ENCODE measurements around the gene REPS2. TPM values are rescaled to one million over a fixed set of nuclear protein-coding genes. Genes with fewer than 3 reads are reported as not detected.

The REPS2 gene
- total RNA-seq, 1 experiment from 2014 or later: 0.04 TPM

GRCh38 chrX:17014216-17014615 lies 67.8 kb downstream of the REPS2 start:
- no peak for DNase-seq (ENCODE audit: low spot score)
- Histone ChIP-seq H3K36me3 (ENCODE audit: insufficient read depth, low read length, poor library complexity, severe bottlenecking) (no peaks in the 10 kb centered on the region), H3K27me3 (replicated peaks; ENCODE audit: insufficient read depth, low read depth, low read length, poor library complexity) (peaks cover 29% of the 10 kb centered on the region), H3K9me3 (ENCODE audit: low read depth, low read length, poor library complexity, severe bottlenecking) (no peaks in the 10 kb centered on the region), H3K27ac (ENCODE audit: low read depth, low read length, poor library complexity, severe bottlenecking) (no peak overlapping the region), H3K4me1 (ENCODE audit: insufficient read depth, low read length, poor library complexity, severe bottlenecking) (no peaks in the 10 kb centered on the region), H3K4me3 (ENCODE audit: low read depth, low read length, poor library complexity, severe bottlenecking) (no peak overlapping the region)
- BruUV-seq (replicated peaks): no TSS peak
- ChIA-PET POLR2A (ENCODE audit: low non-redundant PET) (no interaction called here), CTCF (no interaction called here)
- intact Hi-C loops (cut with micrococcal nuclease; ENCODE audit: unreplicated experiment): no loop called here
- TF ChIP-seq CTCF (conservative IDR thresholded peaks at IDR 0.05; ENCODE audit: low read depth, low read length): no peak
- no peak for TF ChIP-seq EZH2 (IDR thresholded peaks at IDR 0.05; ENCODE audit: borderline replicate concordance, low read depth, low read length, poor library complexity, severe bottlenecking)

- H3K9me3 ChIP-seq (ENCODE audit: low read depth, low read length, poor library complexity, severe bottlenecking): no peaks in the 10 kb centered on the region
- H3K4me3 ChIP-seq (ENCODE audit: low read depth, low read length, poor library complexity, severe bottlenecking): no peak overlapping the region
- POLR2A ChIA-PET (ENCODE audit: low non-redundant PET): interaction anchor here (0.8 kb wide), 1 partner anchor 125 kb away, joined by 6 read pairs; no protein-coding TSS in a partner anchor
- peaks cover 21% of the 10 kb centered on the region for H3K27me3 ChIP-seq (replicated peaks; ENCODE audit: insufficient read depth, low read depth, low read length, poor library complexity)
- CTCF ChIA-PET: no interaction called here
- H3K4me1 ChIP-seq (ENCODE audit: insufficient read depth, low read length, poor library complexity, severe bottlenecking): no peaks in the 10 kb centered on the region
- no peak for DNase-seq (ENCODE audit: low spot score)
- no peak for TF ChIP-seq EZH2 (IDR thresholded peaks at IDR 0.05; ENCODE audit: borderline replicate concordance, low read depth, low read length, poor library complexity, severe bottlenecking)
- TF ChIP-seq CTCF (conservative IDR thresholded peaks at IDR 0.05; ENCODE audit: low read depth, low read length): no peak
- no peaks in the 10 kb centered on the region for H3K36me3 ChIP-seq (ENCODE audit: insufficient read depth, low read length, poor library complexity, severe bottlenecking)
- intact Hi-C loops (cut with micrococcal nuclease; ENCODE audit: unreplicated experiment): no loop called here
- no peak overlapping the region for H3K27ac ChIP-seq (ENCODE audit: low read depth, low read length, poor library complexity, severe bottlenecking)
- BruUV-seq (replicated peaks): no TSS peak
Measured at GRCh38 chrX:17017134-17017533, 70.7 kb downstream of the REPS2 start.

- no peaks in the 10 kb centered on the region for H3K4me1 ChIP-seq (ENCODE audit: insufficient read depth, low read length, poor library complexity, severe bottlenecking)
- intact Hi-C loops (cut with micrococcal nuclease; ENCODE audit: unreplicated experiment): no loop called here
- BruUV-seq (replicated peaks): no TSS peak
- no peak for TF ChIP-seq CTCF (conservative IDR thresholded peaks at IDR 0.05; ENCODE audit: low read depth, low read length)
- TF ChIP-seq EZH2 (IDR thresholded peaks at IDR 0.05; ENCODE audit: borderline replicate concordance, low read depth, low read length, poor library complexity, severe bottlenecking): no peak
- H3K27ac ChIP-seq (ENCODE audit: low read depth, low read length, poor library complexity, severe bottlenecking): no peak overlapping the region
- no peaks in the 10 kb centered on the region for H3K9me3 ChIP-seq (ENCODE audit: low read depth, low read length, poor library complexity, severe bottlenecking)
- CTCF ChIA-PET: no interaction called here
- H3K4me3 ChIP-seq (ENCODE audit: low read depth, low read length, poor library complexity, severe bottlenecking): no peak overlapping the region
- no peaks in the 10 kb centered on the region for H3K36me3 ChIP-seq (ENCODE audit: insufficient read depth, low read length, poor library complexity, severe bottlenecking)
- peaks cover 13% of the 10 kb centered on the region for H3K27me3 ChIP-seq (replicated peaks; ENCODE audit: insufficient read depth, low read depth, low read length, poor library complexity)
- POLR2A ChIA-PET (ENCODE audit: low non-redundant PET): no interaction called here
- DNase-seq (ENCODE audit: low spot score): no peak
Measured at GRCh38 chrX:17020356-17020755, 73.9 kb downstream of the REPS2 start.

All from A673 (cell line).